HL-60 (cell line): ENCODE results near the gene SLC6A7.

Experiments
- CTCF ChIP-seq: IDR thresholded peaks from one replicate; pipeline ENCODE4 v1.5.1; 2011; ENCODE audit warnings: low read length, control low read depth, inconsistent platforms; ENCODE audit not compliant: insufficient read depth
- GABPA ChIP-seq: IDR thresholded peaks from 2 replicates; pipeline ENCODE4 v1.6.1; 2012; ENCODE audit warnings: low read depth
- POLR2AphosphoS5 ChIP-seq: IDR thresholded peaks from 2 replicates; pipeline ENCODE4 v1.6.1; 2012; ENCODE audit warnings: low read depth
- REST ChIP-seq: IDR thresholded peaks from 2 replicates; pipeline ENCODE4 v1.6.1; 2012; ENCODE audit warnings: low read depth; ENCODE audit not compliant: insufficient replicate concordance

- TF ChIP-seq CTCF (no peak), POLR2AphosphoS5 (no peak), REST (no peak), GABPA (no peak)
Measured at GRCh38 chr5:150221471-150221870, 31.6 kb downstream of the SLC6A7 start.
